Measurements from ENCODE around the gene EGR2.
"Not testable (repeated sequence)": the region's sequence is repeated elsewhere in the genome, so short reads cannot be mapped to it uniquely, and the experiment has no call there.

Gene EGR2

GRCh38 chr10:62784537-62784936 lies 31.6 kb downstream of the EGR2 start:
- H4K91ac ChIP-seq (ENCODE audit: low read length); H3K27me3 ChIP-seq (ENCODE audit: control insufficient read depth in 1 of 2, insufficient read depth in 1 of 2, low read length in 2 of 2); H2BK12ac ChIP-seq (ENCODE audit: low read length in 2 of 2); H3K4me1 ChIP-seq (ENCODE audit: control insufficient read depth, insufficient read depth, low read depth, low read length); H3K27ac ChIP-seq (ENCODE audit: low read length, poor library complexity, severe bottlenecking); H3K4ac ChIP-seq (ENCODE audit: low read depth in 1 of 2, low read length in 2 of 2); H3K9me3 ChIP-seq (ENCODE audit: control insufficient read depth, low read length); H3K23ac ChIP-seq (ENCODE audit: low read length in 2 of 2); H3K4me3 ChIP-seq (ENCODE audit: insufficient read depth in 1 of 2, low read depth in 1 of 2, low read length in 2 of 2); H2AK5ac ChIP-seq (ENCODE audit: low read length, severe bottlenecking); H2BK15ac ChIP-seq (ENCODE audit: low read depth, poor library complexity, severe bottlenecking); DNase-seq; H3K18ac ChIP-seq (ENCODE audit: low read depth in 1 of 2, low read length in 2 of 2); H2BK120ac ChIP-seq (ENCODE audit: low read depth, low read length); H2AFZ ChIP-seq (ENCODE audit: low read depth, low read length); H3K36me3 ChIP-seq (ENCODE audit: control insufficient read depth in 1 of 2, insufficient read depth in 2 of 2, low read depth in 1 of 2, low read length in 2 of 2); H3K79me1 ChIP-seq (replicated peaks; ENCODE audit: low read length, poor library complexity, severe bottlenecking); H3K4me2 ChIP-seq (ENCODE audit: low read length, poor library complexity, severe bottlenecking); H2BK5ac ChIP-seq (ENCODE audit: low read depth, low read length, poor library complexity, severe bottlenecking); H3K9ac ChIP-seq (ENCODE audit: low read length); H3K14ac ChIP-seq (ENCODE audit: low read length in 2 of 2); H4K8ac ChIP-seq (ENCODE audit: low read length): not testable (repeated sequence)
- 84% methylated on average over 3 of the region's 3 CpGs for WGBS

- Histone ChIP-seq H3K4me3 (ENCODE audit: insufficient read depth in 1 of 2, low read depth in 1 of 2, low read length in 2 of 2) (no peak overlapping the region), H2BK12ac (ENCODE audit: low read length in 2 of 2) (no peak overlapping the region), H2AFZ (ENCODE audit: low read depth, low read length) (no peak overlapping the region), H3K36me3 (ENCODE audit: control insufficient read depth in 1 of 2, insufficient read depth in 2 of 2, low read depth in 1 of 2, low read length in 2 of 2) (no peaks in the 10 kb centered on the region), H4K91ac (ENCODE audit: low read length) (no peak overlapping the region), H2BK5ac (ENCODE audit: low read depth, low read length, poor library complexity, severe bottlenecking) (no peak overlapping the region), H3K9ac (ENCODE audit: low read length) (peak overlapping the region; percentile 56), H3K18ac (ENCODE audit: low read depth in 1 of 2, low read length in 2 of 2) (no peak overlapping the region), H2BK120ac (ENCODE audit: low read depth, low read length) (no peak overlapping the region), H2BK15ac (ENCODE audit: low read depth, poor library complexity, severe bottlenecking) (no peak overlapping the region), H3K4me1 (ENCODE audit: control insufficient read depth, insufficient read depth, low read depth, low read length) (no peaks in the 10 kb centered on the region), H3K4me2 (ENCODE audit: low read length, poor library complexity, severe bottlenecking) (no peak overlapping the region), H3K23ac (ENCODE audit: low read length in 2 of 2) (no peak overlapping the region), H3K9me3 (ENCODE audit: control insufficient read depth, low read length) (peaks cover 2% of the 10 kb centered on the region), H2AK5ac (ENCODE audit: low read length, severe bottlenecking) (no peak overlapping the region), H3K27me3 (ENCODE audit: control insufficient read depth in 1 of 2, insufficient read depth in 1 of 2, low read length in 2 of 2) (no peaks in the 10 kb centered on the region), H3K14ac (ENCODE audit: low read length in 2 of 2) (no peak overlapping the region), H3K27ac (ENCODE audit: low read length, poor library complexity, severe bottlenecking) (no peak overlapping the region), H3K4ac (ENCODE audit: low read depth in 1 of 2, low read length in 2 of 2) (no peak overlapping the region), H3K79me1 (replicated peaks; ENCODE audit: low read length, poor library complexity, severe bottlenecking) (no peaks in the 10 kb centered on the region), H4K8ac (ENCODE audit: low read length) (no peak overlapping the region)
- 73% methylated on average over 1 of the region's 5 CpGs for WGBS
- DNase-seq: peak; percentile 8
Observed at GRCh38 chr10:62779487-62780248, 36.5 kb downstream of the EGR2 start.

GRCh38 chr10:62778125-62778524 lies 38.0 kb downstream of the EGR2 start:
- no peak overlapping the region for H4K8ac ChIP-seq (ENCODE audit: low read length)
- no peak overlapping the region for H2AFZ ChIP-seq (ENCODE audit: low read depth, low read length)
- WGBS: no CpG with 5 or more reads among the region's 2 CpGs
- no peak overlapping the region for H3K27ac ChIP-seq (ENCODE audit: low read length, poor library complexity, severe bottlenecking)
- no peak overlapping the region for H3K18ac ChIP-seq (ENCODE audit: low read depth in 1 of 2, low read length in 2 of 2)
- no peak overlapping the region for H4K91ac ChIP-seq (ENCODE audit: low read length)
- no peaks in the 10 kb centered on the region for H3K27me3 ChIP-seq (ENCODE audit: control insufficient read depth in 1 of 2, insufficient read depth in 1 of 2, low read length in 2 of 2)
- no peak overlapping the region for H3K14ac ChIP-seq (ENCODE audit: low read length in 2 of 2)
- no peak overlapping the region for H2BK120ac ChIP-seq (ENCODE audit: low read depth, low read length)
- H3K4me2 ChIP-seq (ENCODE audit: low read length, poor library complexity, severe bottlenecking): no peak overlapping the region
- no peaks in the 10 kb centered on the region for H3K36me3 ChIP-seq (ENCODE audit: control insufficient read depth in 1 of 2, insufficient read depth in 2 of 2, low read depth in 1 of 2, low read length in 2 of 2)
- no peaks in the 10 kb centered on the region for H3K4me1 ChIP-seq (ENCODE audit: control insufficient read depth, insufficient read depth, low read depth, low read length)
- no peak overlapping the region for H2AK5ac ChIP-seq (ENCODE audit: low read length, severe bottlenecking)
- H2BK5ac ChIP-seq (ENCODE audit: low read depth, low read length, poor library complexity, severe bottlenecking): no peak overlapping the region
- peaks cover 2% of the 10 kb centered on the region for H3K9me3 ChIP-seq (ENCODE audit: control insufficient read depth, low read length)
- no peak overlapping the region for H3K4ac ChIP-seq (ENCODE audit: low read depth in 1 of 2, low read length in 2 of 2)
- no peak overlapping the region for H3K4me3 ChIP-seq (ENCODE audit: insufficient read depth in 1 of 2, low read depth in 1 of 2, low read length in 2 of 2)
- no peak overlapping the region for H2BK12ac ChIP-seq (ENCODE audit: low read length in 2 of 2)
- H2BK15ac ChIP-seq (ENCODE audit: low read depth, poor library complexity, severe bottlenecking): no peak overlapping the region
- H3K79me1 ChIP-seq (replicated peaks; ENCODE audit: low read length, poor library complexity, severe bottlenecking): no peaks in the 10 kb centered on the region
- DNase-seq: no peak
- no peak overlapping the region for H3K23ac ChIP-seq (ENCODE audit: low read length in 2 of 2)
- no peak overlapping the region for H3K9ac ChIP-seq (ENCODE audit: low read length)

- Histone ChIP-seq H2AK5ac (ENCODE audit: low read length, severe bottlenecking) (no peak overlapping the region), H3K18ac (ENCODE audit: low read depth in 1 of 2, low read length in 2 of 2) (no peak overlapping the region), H3K23ac (ENCODE audit: low read length in 2 of 2) (no peak overlapping the region), H3K14ac (ENCODE audit: low read length in 2 of 2) (no peak overlapping the region), H2BK15ac (ENCODE audit: low read depth, poor library complexity, severe bottlenecking) (no peak overlapping the region), H2BK120ac (ENCODE audit: low read depth, low read length) (no peak overlapping the region), H3K36me3 (ENCODE audit: control insufficient read depth in 1 of 2, insufficient read depth in 2 of 2, low read depth in 1 of 2, low read length in 2 of 2) (no peaks in the 10 kb centered on the region), H2BK5ac (ENCODE audit: low read depth, low read length, poor library complexity, severe bottlenecking) (no peak overlapping the region), H3K79me1 (replicated peaks; ENCODE audit: low read length, poor library complexity, severe bottlenecking) (no peaks in the 10 kb centered on the region), H2BK12ac (ENCODE audit: low read length in 2 of 2) (no peak overlapping the region), H4K8ac (ENCODE audit: low read length) (no peak overlapping the region), H3K27ac (ENCODE audit: low read length, poor library complexity, severe bottlenecking) (no peak overlapping the region), H3K27me3 (ENCODE audit: control insufficient read depth in 1 of 2, insufficient read depth in 1 of 2, low read length in 2 of 2) (no peaks in the 10 kb centered on the region), H3K4me1 (ENCODE audit: control insufficient read depth, insufficient read depth, low read depth, low read length) (no peaks in the 10 kb centered on the region), H2AFZ (ENCODE audit: low read depth, low read length) (no peak overlapping the region), H3K4ac (ENCODE audit: low read depth in 1 of 2, low read length in 2 of 2) (no peak overlapping the region), H3K9ac (ENCODE audit: low read length) (no peak overlapping the region), H3K4me3 (ENCODE audit: insufficient read depth in 1 of 2, low read depth in 1 of 2, low read length in 2 of 2) (peak overlapping the region in 1 of 2 experiments; percentile 46), H3K9me3 (ENCODE audit: control insufficient read depth, low read length) (peaks cover 2% of the 10 kb centered on the region), H3K4me2 (ENCODE audit: low read length, poor library complexity, severe bottlenecking) (no peak overlapping the region), H4K91ac (ENCODE audit: low read length) (no peak overlapping the region)
- 84% methylated on average over 7 of the region's 7 CpGs for WGBS
- no peak for DNase-seq
Observed at GRCh38 chr10:62772186-62772974, 43.8 kb downstream of the EGR2 start.
